Head of caudate nucleus (tissue), 42 donors: ENCODE measurements around the gene IFTAP.

Source experiments
- DNase-seq, 42 donors: peaks; one replicate each; pipeline versions ENCODE4 v3.0.0 to v3.0.0-alpha.2; 2020 to 2021; ENCODE audit warnings: mixed read lengths in 7 of 42
- intact Hi-C: fragments of 100-400 bp; cut with DNase I; formaldehyde crosslinking; loops from one replicate; pipeline ENCODE4 v1.15.0; 2022

IFTAP gene

GRCh38 chr11:36590513-36590912, 3.8 kb upstream of the IFTAP start:
- no peak for DNase-seq
- intact Hi-C loops = no loop called here

GRCh38 chr11:36591433-36591832, 2.9 kb upstream of the IFTAP start:
- DNase-seq = no peak
- intact Hi-C loops = no loop called here

GRCh38 chr11:36596880-36597279, 2.6 kb downstream of the IFTAP start:
- intact Hi-C loops = no loop called here

GRCh38 chr11:36598051-36598450, 3.7 kb downstream of the IFTAP start, which contains the start of gene RAG2:
TSS of gene RAG2 (minus strand) at chr11:36598236. CDS start at chr11:36594168, 4,068 bp downstream.
- intact Hi-C loops = no loop called here
- no peak for DNase-seq

More at GRCh38 chr11:36596880-36597279, 2.6 kb downstream of the IFTAP start:
- DNase-seq = no peak

GRCh38 chr11:36600180-36600579, 5.9 kb downstream of the IFTAP start:
- intact Hi-C loops = no loop called here
- DNase-seq = no peak

- no peak for DNase-seq
- intact Hi-C loops = no loop called here
Observed at GRCh38 chr11:36601155-36601554, 6.9 kb downstream of the IFTAP start.

GRCh38 chr11:36602135-36602534, 7.8 kb downstream of the IFTAP start:
- no peak for DNase-seq
- intact Hi-C loops = no loop called here

GRCh38 chr11:36605221-36606216, 11.2 kb downstream of the IFTAP start:
- intact Hi-C loops = no loop called here
- no peak for DNase-seq

- intact Hi-C loops = no loop called here
- no peak for DNase-seq
Observed at GRCh38 chr11:36608491-36609199, 14.3 kb downstream of the IFTAP start.

GRCh38 chr11:36609383-36609782, 15.1 kb downstream of the IFTAP start:
- no peak for DNase-seq
- intact Hi-C loops = no loop called here

- DNase-seq = no peak
- intact Hi-C loops = no loop called here
Observed at GRCh38 chr11:36615826-36616225, 21.5 kb downstream of the IFTAP start.

- intact Hi-C loops = no loop called here
Observed at GRCh38 chr11:36617543-36618362, 23.5 kb downstream of the IFTAP start.

GRCh38 chr11:36618363-36619047, 24.2 kb downstream of the IFTAP start:
- intact Hi-C loops = no loop called here
- no peak for DNase-seq

More at GRCh38 chr11:36617543-36618362, 23.5 kb downstream of the IFTAP start:
- DNase-seq = no peak

- DNase-seq = no peak
- intact Hi-C loops = no loop called here
Observed at GRCh38 chr11:36619502-36619901, 25.2 kb downstream of the IFTAP start.

GRCh38 chr11:36620246-36620645, 25.9 kb downstream of the IFTAP start:
- no peak for DNase-seq
- intact Hi-C loops = no loop called here

GRCh38 chr11:36622431-36623136, 28.3 kb downstream of the IFTAP start:
- DNase-seq = peak in 1 of 42 donors; percentile 17
- intact Hi-C loops = no loop called here

- no peak for DNase-seq
- intact Hi-C loops = no loop called here
Observed at GRCh38 chr11:36623494-36623893, 29.2 kb downstream of the IFTAP start.

GRCh38 chr11:36627006-36627405, 32.7 kb downstream of the IFTAP start:
- intact Hi-C loops = no loop called here
- no peak for DNase-seq
